ENCODE data around the gene MAST4. TPM values are rescaled to one million over a fixed set of nuclear protein-coding genes. Genes with fewer than 3 reads are reported as not detected.
"Not testable (repeated sequence)": the region's sequence is repeated elsewhere in the genome, so short reads cannot be mapped to it uniquely, and the experiment has no call there.

The MAST4 gene
- total and polyA plus RNA-seq, 2 donors, result 12.9 to 69.1 TPM

DNA sequence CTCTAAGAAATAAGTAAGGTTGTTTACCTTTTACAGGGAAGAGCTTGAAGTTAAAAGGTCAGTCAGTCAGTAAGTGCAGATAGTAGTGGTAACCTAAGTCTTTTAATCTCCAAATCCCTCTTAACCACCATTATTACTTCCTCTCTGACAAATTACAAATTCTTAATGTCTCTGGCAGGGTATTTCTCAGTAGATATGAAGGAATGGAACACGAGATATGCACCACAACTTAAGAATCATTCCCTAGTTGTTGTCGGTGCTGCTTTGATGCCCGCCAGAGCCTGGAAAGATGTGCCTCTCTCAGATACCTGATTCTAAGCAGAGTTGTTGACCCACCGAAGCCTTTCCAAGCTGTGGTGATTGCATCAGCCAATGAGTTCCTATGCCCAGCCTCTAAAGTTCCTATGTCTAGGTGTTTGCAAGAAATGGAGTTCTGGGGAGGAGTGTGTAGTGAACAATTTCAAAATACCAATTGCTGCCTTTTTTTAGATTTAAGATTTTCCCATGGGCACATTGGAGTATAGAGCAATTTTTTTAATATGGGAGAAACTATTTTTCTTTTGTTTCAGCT is 521.9 kb downstream of the MAST4 start:
- Histone ChIP-seq H3K27ac (ENCODE audit: low read depth) (no peak overlapping the region), H3K4me3 (ENCODE audit: low read depth, low read length) (no peak overlapping the region), H3K4me1 (ENCODE audit: insufficient read depth) (no peaks in the 10 kb centered on the region), H3K36me3 (ENCODE audit: insufficient read depth) (peaks cover 4% of the 10 kb centered on the region)
- no peak for DNase-seq (ENCODE audit: extremely low spot score)
- 94% methylated on average over 4 of the region's 4 CpGs for WGBS

DNA sequence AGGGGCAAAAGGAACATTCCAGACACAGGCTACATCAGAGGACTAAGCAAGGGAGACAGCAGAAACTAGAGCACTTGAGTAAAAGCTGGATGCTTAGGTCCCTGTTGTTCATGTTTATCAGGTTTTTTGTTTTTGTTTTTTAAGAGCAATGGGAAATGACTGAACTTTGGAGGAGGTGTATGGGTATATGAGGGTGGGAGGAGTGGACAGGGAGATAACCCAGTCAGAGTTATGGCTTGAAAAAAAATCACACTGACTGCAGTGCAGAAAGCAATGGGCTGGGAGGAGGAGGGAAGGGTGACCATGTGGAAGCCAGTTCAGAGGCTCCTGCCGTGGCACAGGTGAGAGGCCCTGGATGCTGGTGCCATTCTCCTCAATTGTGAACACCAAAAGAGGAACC is 522.8 kb downstream of the MAST4 start:
- Histone ChIP-seq H3K4me1 (ENCODE audit: insufficient read depth) (no peaks in the 10 kb centered on the region), H3K4me3 (ENCODE audit: low read depth, low read length) (no peak overlapping the region), H3K36me3 (ENCODE audit: insufficient read depth) (peaks cover 2% of the 10 kb centered on the region), H3K27ac (ENCODE audit: low read depth) (no peak overlapping the region)
- no peak for DNase-seq (ENCODE audit: extremely low spot score)
- WGBS, result 100% methylated on average over 1 of the region's 1 CpG

DNA sequence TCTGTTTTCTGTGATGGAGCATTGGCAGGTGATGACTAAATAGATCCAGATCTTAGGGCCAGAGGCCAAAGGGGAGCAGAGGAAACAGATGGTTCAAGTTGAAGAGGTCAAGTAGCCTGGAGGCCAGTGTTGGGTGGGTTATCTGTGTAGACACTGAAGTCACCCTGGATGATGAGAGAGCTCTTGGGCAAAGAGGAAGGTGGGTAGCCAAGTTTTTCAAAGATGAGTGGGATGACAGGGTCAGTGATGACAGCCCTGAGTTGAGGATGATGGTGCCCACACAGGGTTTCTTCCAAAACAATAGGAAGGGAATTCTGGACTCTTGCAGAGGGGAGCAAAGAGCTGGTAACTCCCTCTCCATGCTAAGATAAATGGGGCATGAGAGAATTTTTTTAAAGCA is 523.8 kb downstream of the MAST4 start:
- Histone ChIP-seq H3K36me3 (ENCODE audit: insufficient read depth) (peaks cover 1% of the 10 kb centered on the region), H3K4me1 (ENCODE audit: insufficient read depth) (no peaks in the 10 kb centered on the region), H3K4me3 (ENCODE audit: low read depth, low read length) (no peak overlapping the region), H3K27ac (ENCODE audit: low read depth) (no peak overlapping the region)
- DNase-seq (ENCODE audit: extremely low spot score), result no peak

DNA sequence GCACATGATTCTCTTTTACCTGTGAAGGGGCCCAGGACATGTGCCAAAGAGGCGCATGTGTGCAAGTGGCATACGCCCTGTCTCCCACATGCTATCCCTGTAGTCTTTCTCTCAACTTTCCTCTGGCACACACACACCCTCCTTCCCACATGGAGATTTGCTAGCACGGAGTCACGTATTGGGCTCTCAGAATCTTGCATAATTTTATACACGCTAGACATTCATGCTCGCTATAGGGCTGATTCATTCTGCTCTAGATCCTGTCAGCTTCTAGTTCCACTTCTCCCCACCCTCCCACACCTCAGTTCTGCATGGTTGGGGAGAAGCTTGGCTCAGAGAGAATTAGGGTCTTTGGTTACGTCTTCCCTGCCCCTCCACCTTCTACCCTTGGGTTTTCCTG is 527.6 kb downstream of the MAST4 start:
- H3K27ac ChIP-seq (ENCODE audit: low read depth), result no peak overlapping the region
- DNase-seq (ENCODE audit: extremely low spot score), result no peak

DNA sequence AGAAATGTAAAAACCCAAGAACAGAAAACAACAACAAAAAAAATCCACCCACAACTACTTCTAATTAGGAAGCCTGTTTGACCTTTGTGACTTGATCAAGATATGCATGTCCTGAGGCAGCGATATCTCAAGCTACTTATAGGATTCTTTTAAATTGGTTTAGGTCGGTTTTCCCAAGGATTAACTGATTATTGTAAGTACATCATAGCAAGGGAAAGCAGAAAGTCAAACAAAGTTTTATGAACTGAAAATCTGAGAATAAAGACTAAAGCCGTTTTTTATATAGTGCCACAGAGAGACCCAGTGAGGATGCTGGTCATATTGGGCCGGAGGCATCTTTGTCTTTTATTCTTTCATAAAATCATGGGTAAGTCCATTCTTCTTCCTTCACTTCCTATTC is 528.4 kb downstream of the MAST4 start:
- no peak overlapping the region for H3K27ac ChIP-seq (ENCODE audit: low read depth)
- no peak for DNase-seq (ENCODE audit: extremely low spot score)
- H3K4me3 ChIP-seq (ENCODE audit: low read depth, low read length), result no peak overlapping the region
- WGBS, result 69% methylated on average over 4 of the region's 4 CpGs
- H3K36me3 ChIP-seq (ENCODE audit: insufficient read depth), result peaks cover 1% of the 10 kb centered on the region
- no peaks in the 10 kb centered on the region for H3K4me1 ChIP-seq (ENCODE audit: insufficient read depth)

More for the DNA sequence above, 527.6 kb downstream of the MAST4 start:
- WGBS, result 96% methylated on average over 7 of the region's 7 CpGs
- Histone ChIP-seq H3K4me1 (ENCODE audit: insufficient read depth) (no peaks in the 10 kb centered on the region), H3K4me3 (ENCODE audit: low read depth, low read length) (no peak overlapping the region), H3K36me3 (ENCODE audit: insufficient read depth) (peaks cover 1% of the 10 kb centered on the region)

DNA sequence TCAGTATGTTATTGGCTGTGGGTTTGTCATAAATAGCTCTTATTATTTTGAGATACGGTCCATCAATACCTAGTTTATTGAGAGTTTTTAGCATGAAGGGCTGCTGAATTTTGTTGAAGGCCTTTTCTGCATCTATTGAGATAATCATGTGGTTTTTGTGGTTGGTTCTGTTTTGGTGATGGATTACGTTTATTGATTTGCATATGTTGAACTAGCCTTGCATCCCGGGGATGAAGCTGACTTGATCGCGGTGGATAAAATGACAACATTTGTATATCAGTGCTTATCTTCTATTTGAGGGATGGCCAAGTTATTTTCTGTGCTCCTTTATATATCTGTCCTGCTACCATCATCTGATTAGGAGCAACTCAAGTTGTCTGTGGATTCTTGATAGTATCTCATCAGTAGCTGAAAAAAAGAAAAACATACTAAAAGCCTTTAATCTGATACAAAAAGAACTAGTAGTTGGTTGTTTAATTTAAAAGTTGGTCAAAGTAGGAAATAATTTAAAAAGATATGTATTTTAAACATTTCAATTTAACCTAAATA is 531.2 kb downstream of the MAST4 start:
- H3K4me3 ChIP-seq (ENCODE audit: low read depth, low read length); H3K4me1 ChIP-seq (ENCODE audit: insufficient read depth); H3K36me3 ChIP-seq (ENCODE audit: insufficient read depth); H3K27ac ChIP-seq (ENCODE audit: low read depth); DNase-seq (ENCODE audit: extremely low spot score): not testable (repeated sequence)
- whole genome bisulfite sequencing, result 74% methylated on average over 5 of the region's 5 CpGs

DNA sequence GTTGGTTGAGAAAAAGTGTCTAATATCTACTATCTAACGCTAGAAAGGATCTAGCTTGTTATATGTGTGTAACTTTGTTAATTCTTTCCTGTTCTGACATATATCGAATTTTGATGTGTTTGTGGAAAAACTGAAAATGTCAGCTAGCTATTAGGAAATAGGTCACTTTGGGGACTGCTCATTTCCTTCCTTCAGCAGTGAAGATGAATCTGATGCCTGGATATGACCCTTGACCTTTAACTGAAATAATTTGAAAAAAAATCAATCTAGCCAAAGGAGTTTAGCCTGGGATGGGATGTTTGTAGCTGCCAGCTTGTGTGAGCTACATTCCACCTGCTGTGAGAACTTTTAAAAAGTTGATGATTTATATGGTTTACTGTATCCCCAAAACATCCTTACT is 533.6 kb downstream of the MAST4 start:
- no peak for DNase-seq (ENCODE audit: extremely low spot score)
- H3K27ac ChIP-seq (ENCODE audit: low read depth), result no peak overlapping the region
- peaks cover 2% of the 10 kb centered on the region for H3K36me3 ChIP-seq (ENCODE audit: insufficient read depth)
- no peak overlapping the region for H3K4me3 ChIP-seq (ENCODE audit: low read depth, low read length)
- WGBS, result 94% methylated on average over 2 of the region's 2 CpGs
- no peaks in the 10 kb centered on the region for H3K4me1 ChIP-seq (ENCODE audit: insufficient read depth)

DNA sequence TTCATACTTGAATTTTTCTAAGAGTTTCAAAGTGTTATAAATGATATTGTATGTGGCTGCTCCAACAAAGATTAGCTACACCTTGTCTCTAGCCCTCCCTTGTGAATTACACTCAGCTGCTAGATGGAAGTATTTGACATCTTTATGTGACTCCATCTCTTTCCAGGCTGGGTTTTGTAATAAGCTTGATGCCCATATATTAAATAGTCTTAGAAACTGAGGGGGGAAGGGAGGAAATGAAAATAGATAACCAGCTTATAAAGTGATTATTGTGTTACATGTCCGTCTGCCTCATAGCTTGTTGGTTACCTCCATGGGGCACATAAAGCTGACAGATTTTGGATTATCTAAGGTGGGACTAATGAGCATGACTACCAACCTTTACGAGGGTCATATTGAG is 537.0 kb downstream of the MAST4 start:
- no peak overlapping the region for H3K4me3 ChIP-seq (ENCODE audit: low read depth, low read length)
- DNase-seq (ENCODE audit: extremely low spot score), result no peak
- WGBS, result 47% methylated on average over 2 of the region's 2 CpGs
- no peak overlapping the region for H3K27ac ChIP-seq (ENCODE audit: low read depth)
- no peaks in the 10 kb centered on the region for H3K4me1 ChIP-seq (ENCODE audit: insufficient read depth)
- peaks cover 3% of the 10 kb centered on the region for H3K36me3 ChIP-seq (ENCODE audit: insufficient read depth)

DNA sequence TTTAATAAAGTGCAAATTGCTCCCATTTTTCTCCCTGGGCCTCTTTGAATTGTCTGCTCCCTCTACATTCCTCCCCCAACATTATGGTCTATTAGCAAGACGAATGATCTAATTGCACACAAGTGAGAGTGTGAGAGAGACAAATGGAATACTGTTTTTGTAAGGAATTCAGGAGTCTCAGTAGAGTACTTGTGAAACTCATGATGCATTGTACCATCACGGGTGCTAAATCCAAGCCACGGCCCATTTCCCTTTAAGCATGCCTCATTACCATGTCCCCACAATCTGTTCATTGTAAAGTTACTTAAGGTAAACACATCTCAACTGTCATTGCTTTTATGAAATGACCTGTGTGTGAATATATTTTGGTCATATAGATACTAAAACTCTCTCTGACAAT is 537.6 kb downstream of the MAST4 start:
- DNase-seq (ENCODE audit: extremely low spot score), result no peak
- no peak overlapping the region for H3K27ac ChIP-seq (ENCODE audit: low read depth)
- WGBS, result 86% methylated on average over 3 of the region's 3 CpGs
- H3K4me1 ChIP-seq (ENCODE audit: insufficient read depth), result no peaks in the 10 kb centered on the region
- peaks cover 3% of the 10 kb centered on the region for H3K36me3 ChIP-seq (ENCODE audit: insufficient read depth)
- H3K4me3 ChIP-seq (ENCODE audit: low read depth, low read length), result no peak overlapping the region

DNA sequence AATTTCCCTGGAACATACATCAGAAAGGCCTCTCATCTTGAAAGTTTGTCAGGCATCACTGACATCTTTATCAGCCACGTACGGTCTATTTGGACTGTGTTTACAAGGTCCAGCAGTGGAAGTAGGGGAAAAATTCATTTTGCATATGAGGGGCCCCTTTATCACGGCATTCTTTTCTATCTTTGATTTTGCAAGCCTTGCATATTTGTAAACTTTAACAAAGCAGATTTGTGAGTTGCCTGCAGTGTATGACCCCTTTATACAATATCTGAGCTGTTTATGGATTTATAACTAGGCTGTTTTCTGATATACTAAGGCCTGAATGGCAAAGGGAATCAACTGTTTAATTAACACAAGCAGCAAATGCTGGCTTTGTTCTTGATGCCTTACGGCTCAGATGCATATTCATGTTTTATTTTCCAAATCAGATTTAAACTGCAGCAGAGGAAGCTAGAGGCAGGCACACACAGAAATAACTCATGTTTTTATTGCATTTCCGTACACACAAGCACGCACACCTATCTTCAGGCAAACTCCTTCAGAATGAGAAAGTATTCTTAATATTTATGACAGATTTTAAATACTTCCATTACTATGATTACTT is 539.3 kb downstream of the MAST4 start:
- no peak for DNase-seq (ENCODE audit: extremely low spot score)
- H3K36me3 ChIP-seq (ENCODE audit: insufficient read depth), result peaks cover 3% of the 10 kb centered on the region
- 77% methylated on average over 6 of the region's 6 CpGs for WGBS

DNA sequence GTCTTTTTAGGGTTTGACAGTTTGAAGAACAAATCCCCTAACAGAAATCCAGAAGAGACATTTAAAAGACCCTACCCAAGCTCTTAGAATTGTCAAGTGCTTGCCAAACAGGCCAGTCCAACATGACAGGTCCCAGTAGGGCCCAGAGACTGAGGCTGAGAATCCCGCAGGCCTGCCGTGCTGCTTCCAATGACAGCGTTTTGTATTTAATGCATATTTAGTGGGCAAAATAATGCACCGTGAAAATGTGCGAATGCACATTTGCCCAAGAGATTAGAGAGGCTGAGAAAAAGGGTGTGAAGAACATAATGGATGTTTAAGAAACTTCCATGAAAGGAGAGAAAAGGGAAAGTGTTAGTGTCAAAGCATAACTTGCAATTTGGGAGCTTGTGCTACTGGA is 542.8 kb downstream of the MAST4 start:
- no peak for DNase-seq (ENCODE audit: extremely low spot score)
- no peak overlapping the region for H3K4me3 ChIP-seq (ENCODE audit: low read depth, low read length)
- 90% methylated on average over 5 of the region's 5 CpGs for WGBS
- no peaks in the 10 kb centered on the region for H3K4me1 ChIP-seq (ENCODE audit: insufficient read depth)
- peaks cover 2% of the 10 kb centered on the region for H3K36me3 ChIP-seq (ENCODE audit: insufficient read depth)
- no peak overlapping the region for H3K27ac ChIP-seq (ENCODE audit: low read depth)

More for the DNA sequence above, 539.3 kb downstream of the MAST4 start:
- Histone ChIP-seq H3K4me3 (ENCODE audit: low read depth, low read length) (no peak overlapping the region), H3K27ac (ENCODE audit: low read depth) (no peak overlapping the region), H3K4me1 (ENCODE audit: insufficient read depth) (no peaks in the 10 kb centered on the region)

DNA sequence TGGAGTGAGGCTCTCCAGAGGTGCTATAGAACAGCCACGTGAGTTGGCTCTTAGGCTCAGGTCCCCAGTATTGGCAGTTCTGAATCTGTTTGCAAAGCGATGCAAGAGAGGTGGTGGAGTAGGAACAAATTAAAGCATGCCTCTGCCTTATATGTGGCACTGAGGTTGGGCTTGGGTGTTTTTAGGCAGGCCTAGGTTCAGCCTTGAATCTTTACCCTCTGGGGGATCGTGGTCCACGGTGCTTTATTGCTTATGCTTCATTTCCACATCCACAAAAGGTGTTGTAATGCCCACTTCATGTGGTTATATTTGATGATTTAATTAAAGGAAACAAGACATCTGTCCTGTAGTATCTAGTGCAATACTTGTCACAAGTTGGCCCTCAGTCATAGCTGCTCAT is 544.2 kb downstream of the MAST4 start:
- no peaks in the 10 kb centered on the region for H3K4me1 ChIP-seq (ENCODE audit: insufficient read depth)
- H3K36me3 ChIP-seq (ENCODE audit: insufficient read depth), result peaks cover 4% of the 10 kb centered on the region
- WGBS, result 97% methylated on average over 4 of the region's 4 CpGs

DNA sequence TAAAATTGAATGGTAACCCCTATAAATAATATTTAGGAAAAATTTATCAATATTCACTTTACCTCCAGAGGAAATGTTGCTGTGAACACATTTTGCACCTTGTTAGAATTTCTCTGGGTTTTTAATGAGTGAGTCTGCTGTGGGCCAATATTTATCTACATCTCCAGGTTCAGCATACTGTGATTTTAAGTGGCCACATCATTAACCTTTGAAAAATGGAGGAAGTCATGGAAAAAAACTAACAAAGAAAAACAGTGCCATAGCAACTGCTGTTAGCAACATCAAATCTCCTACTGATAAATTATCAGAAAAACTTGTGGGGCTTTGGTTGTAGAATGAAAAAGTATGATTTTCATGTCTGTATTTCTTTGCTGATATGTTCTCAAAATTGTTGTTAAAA is 545.5 kb downstream of the MAST4 start:
- Histone ChIP-seq H3K4me1 (ENCODE audit: insufficient read depth) (no peaks in the 10 kb centered on the region), H3K36me3 (ENCODE audit: insufficient read depth) (peaks cover 4% of the 10 kb centered on the region), H3K4me3 (ENCODE audit: low read depth, low read length) (no peak overlapping the region), H3K27ac (ENCODE audit: low read depth) (no peak overlapping the region)
- no peak for DNase-seq (ENCODE audit: extremely low spot score)

More for the DNA sequence above, 544.2 kb downstream of the MAST4 start:
- DNase-seq (ENCODE audit: extremely low spot score), result no peak
- H3K4me3 ChIP-seq (ENCODE audit: low read depth, low read length), result no peak overlapping the region
- no peak overlapping the region for H3K27ac ChIP-seq (ENCODE audit: low read depth)

DNA sequence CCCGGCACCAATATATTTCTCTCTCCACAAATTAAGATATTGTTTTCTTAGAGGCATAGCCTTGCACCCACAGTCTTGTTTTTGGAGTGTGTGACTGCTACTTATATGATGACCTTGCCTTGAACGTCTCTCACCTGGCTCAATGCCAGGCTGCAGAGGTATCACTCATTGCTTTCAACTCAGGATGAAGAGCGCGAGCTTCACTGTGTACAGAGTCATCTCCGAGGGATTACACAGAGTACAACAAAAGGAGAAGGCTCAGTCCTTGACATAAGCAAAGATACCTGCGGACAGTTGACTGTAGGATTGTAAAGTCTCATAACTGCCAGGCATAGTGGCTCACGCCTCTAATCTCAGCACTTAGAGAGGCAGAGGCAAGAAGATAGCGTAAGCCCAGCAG is 546.6 kb downstream of the MAST4 start:
- DNase-seq (ENCODE audit: extremely low spot score), result no peak
- peaks cover 3% of the 10 kb centered on the region for H3K36me3 ChIP-seq (ENCODE audit: insufficient read depth)
- no peaks in the 10 kb centered on the region for H3K4me1 ChIP-seq (ENCODE audit: insufficient read depth)
- WGBS, result 73% methylated on average over 8 of the region's 8 CpGs
- H3K27ac ChIP-seq (ENCODE audit: low read depth), result no peak overlapping the region
- H3K4me3 ChIP-seq (ENCODE audit: low read depth, low read length), result no peak overlapping the region

Data from urinary bladder (tissue), 4 donors.